HG03571 (cell line): ENCODE measurements around the gene KLHL7.
"Not testable (repeated sequence)": the region's sequence is repeated elsewhere in the genome, so short reads cannot be mapped to it uniquely, and the experiment has no call there.

ENCODE experiments used
- ATAC-seq: cut with Tn5 transposase; IDR thresholded peaks from one replicate; pipeline ENCODE4 v1.9.1; 2021; ENCODE audit not compliant: unreplicated experiment

The KLHL7 gene

DNA sequence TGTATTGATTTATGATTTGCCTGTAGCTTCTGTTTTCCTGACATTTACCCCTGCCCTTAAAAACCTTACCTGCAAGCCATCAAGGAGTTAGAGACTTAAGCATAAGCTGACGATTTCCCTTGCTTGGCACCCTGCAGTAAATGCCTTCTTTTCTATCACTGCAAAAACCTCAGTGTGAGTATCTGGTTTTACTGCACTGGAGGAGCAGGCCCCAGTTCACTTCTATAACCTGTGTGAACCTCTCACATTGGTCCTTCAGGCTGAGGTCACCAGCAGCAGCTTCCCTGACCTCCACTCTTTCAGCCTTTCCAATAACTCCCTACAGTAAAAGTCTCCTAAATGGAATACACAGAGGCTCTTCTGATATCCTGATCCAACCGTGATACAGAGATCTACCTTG, 106.8 kb downstream of the KLHL7 start:
- ATAC-seq, result no peak

DNA sequence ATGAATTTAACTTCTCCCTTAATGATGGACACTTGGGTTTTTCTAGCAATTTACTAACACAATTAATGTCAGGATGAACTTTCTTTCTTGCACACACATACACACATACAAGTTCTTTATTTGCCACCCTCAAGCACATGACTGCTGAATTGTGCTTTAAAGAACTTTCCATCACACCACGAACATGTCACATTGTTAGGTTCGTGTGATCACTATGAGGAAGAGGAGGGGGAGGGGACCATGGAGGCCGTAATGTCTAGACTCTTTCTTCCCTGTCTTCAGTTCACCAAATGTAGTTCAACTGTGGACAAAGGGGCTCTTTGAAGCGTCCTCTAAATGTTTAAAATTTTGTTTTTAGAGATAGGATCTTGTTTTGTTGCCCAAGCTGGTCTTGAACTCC, 107.3 kb downstream of the KLHL7 start:
- no peak for ATAC-seq

- no peak for ATAC-seq
Observed at GRCh38 chr7:23213755-23214154, 108.2 kb downstream of the KLHL7 start.

DNA sequence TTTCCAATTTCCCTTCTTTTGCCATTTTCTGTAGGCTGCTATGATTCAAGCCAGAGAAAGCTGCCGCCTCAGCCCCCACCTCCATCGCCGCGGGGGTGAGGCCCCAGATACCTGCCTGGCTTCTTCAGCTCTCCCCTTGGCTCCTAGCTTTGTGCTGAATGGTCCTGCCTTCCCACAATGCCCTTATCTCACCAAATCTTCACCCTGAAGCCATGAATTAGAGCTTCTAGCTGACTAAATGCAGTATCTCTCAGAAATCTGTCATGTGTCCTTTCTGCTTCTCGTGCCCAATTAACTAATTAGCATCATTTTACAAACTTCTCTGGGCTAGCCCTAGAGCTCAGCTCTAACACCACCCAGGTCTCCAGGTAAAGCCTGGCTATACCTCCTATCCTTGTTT, 108.8 kb downstream of the KLHL7 start:
- no peak for ATAC-seq

- ATAC-seq, result no peak
Observed at GRCh38 chr7:23214938-23215337, 109.4 kb downstream of the KLHL7 start.

- no peak for ATAC-seq
Observed at GRCh38 chr7:23216021-23216420, 110.4 kb downstream of the KLHL7 start.

- no peak for ATAC-seq
Observed at GRCh38 chr7:23218196-23218595, 112.6 kb downstream of the KLHL7 start.

DNA sequence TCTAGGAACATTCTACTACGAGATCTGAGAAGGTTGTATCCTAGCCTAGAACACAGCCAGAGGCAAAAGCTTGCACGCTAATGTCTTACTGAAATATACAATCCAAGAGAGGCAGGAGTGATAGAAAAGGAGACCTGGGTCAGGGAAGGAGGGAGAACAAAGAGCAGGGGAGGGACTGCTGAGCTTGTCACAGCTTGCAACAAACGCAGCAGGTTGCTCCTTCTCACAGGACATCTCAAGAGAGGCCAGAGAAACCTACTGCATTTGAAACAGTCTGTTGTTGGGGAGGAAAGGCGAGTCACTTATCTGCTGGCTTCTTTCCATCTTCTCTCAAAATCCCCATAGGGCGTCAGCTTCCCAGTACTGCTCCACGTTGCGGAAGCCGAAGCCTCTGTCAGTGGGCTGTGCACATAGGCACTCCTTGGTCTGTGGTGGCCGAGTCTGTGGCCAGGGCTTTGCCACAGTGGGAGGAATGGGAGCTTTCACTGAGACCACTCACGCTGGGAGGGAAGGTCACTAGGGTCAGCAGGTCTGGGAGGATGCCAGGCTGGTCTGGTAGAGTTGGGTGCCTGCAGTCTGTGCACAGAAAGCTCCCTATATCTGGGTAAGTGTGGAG, 115.2 kb downstream of the KLHL7 start:
- no peak for ATAC-seq

DNA sequence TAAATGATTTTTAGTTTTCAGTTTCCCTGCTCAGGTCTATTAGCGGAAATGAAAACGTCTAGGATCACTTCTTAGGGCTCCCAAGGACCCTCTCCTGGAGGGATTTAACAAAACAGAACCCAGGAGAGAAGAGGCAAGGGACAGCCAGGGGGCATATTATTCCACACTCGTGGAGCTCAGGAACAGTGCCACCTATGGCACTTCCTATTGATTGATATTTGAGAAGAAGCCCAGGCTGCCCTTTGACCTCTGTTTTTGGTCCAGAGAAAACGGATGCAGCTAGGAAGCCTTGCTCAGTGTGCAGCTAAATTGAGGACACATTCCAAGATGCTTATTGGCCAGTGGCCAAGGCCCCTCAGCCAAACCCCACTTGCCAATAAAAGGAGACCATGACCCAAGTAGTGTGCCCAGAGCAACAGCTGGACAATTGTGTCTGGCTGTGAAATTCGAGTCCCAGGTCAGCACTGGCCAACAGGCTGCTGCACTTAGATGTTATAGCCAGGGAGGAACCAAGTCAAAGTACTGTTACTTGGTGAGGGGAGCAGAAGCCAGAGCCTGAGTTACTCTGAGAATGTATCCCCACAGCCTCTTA, 117.0 kb downstream of the KLHL7 start:
- no peak for ATAC-seq

DNA sequence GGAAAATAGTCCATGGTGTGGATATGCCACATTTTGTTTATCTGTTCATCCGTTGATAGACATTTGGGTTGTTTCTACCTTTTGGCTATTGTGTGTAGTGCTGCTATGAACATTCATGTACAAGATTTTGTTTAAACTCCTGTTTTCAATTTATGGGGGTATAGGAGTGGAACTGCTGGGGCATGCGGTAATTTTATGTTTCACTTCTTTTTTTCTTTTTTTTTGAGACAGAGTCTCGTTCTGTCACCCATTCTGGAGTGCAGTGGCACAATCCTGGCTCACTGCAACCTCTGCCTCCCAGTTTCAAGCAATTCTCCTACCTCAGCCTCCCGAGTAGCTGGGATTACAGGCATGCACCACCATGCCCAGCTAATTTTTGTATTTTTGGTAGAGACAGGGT, 118.8 kb downstream of the KLHL7 start:
- ATAC-seq, result not testable (repeated sequence)

GRCh38 chr7:23226844-23227450, 121.4 kb downstream of the KLHL7 start:
- no peak for ATAC-seq
